OCI-LY1 (cell line): Measurements from ENCODE around the gene FBXO41.
A peak's percentile ranks its signal among the peaks of the same experiment; 100 is the strongest.

Experiments
- H2AFZ ChIP-seq: fragments of 200-600 bp; sonication (generic), shearing (Covaris generic); 2 replicates; pipeline ENCODE4 v1.6.0; 2014; ENCODE audit warnings: antibody characterized with exemption, mild to moderate bottlenecking, low read length
- H3F3A ChIP-seq: fragments of 200-600 bp; sonication (generic), shearing (Covaris generic); 2 replicates; pipeline ENCODE4 v1.6.0; 2014; ENCODE audit warnings: mild to moderate bottlenecking, antibody characterized with exemption, low read length, moderate library complexity; ENCODE audit not compliant: insufficient read depth
- H3K27ac ChIP-seq: fragments of 200-600 bp; sonication (generic); 2 replicates; pipeline ENCODE4 v1.5.1; 2014; ENCODE audit warnings: low read length, mixed run types, mild to moderate bottlenecking, low read depth; ENCODE audit not compliant: poor library complexity, severe bottlenecking
- H3K27me3 ChIP-seq: fragments of 200-600 bp; sonication (generic); 2 replicates; pipeline ENCODE4 v1.6.0; 2014; ENCODE audit warnings: antibody characterized with exemption, mild to moderate bottlenecking, low read length, moderate library complexity; ENCODE audit not compliant: insufficient read depth
- H3K36me3 ChIP-seq: fragments of 200-600 bp; sonication (generic); 2 replicates; pipeline ENCODE4 v1.6.1; 2014; ENCODE audit warnings: mild to moderate bottlenecking, antibody characterized with exemption, low read length, moderate library complexity, mixed read lengths; ENCODE audit not compliant: insufficient read depth
- H3K4me1 ChIP-seq: fragments of 200-600 bp; sonication (generic); 2 replicates; pipeline ENCODE4 v1.5.1; 2014; ENCODE audit warnings: mild to moderate bottlenecking, low read length, moderate library complexity; ENCODE audit not compliant: insufficient read depth, severe bottlenecking
- H3K4me2 ChIP-seq: fragments of 200-600 bp; sonication (generic), shearing (Covaris generic); 2 replicates; pipeline ENCODE4 v1.6.1; 2014; ENCODE audit warnings: low read length
- H3K4me3 ChIP-seq: fragments of 200-600 bp; sonication (generic); 2 replicates; pipeline ENCODE4 v1.5.1; 2014; ENCODE audit warnings: low read length, low read depth, mild to moderate bottlenecking, mixed read lengths; ENCODE audit not compliant: poor library complexity, severe bottlenecking
- H3K79me2 ChIP-seq: fragments of 200-600 bp; shearing (Covaris generic); 2 replicates; pipeline ENCODE4 v1.6.1; 2016; ENCODE audit warnings: mixed run types, low read length, mixed read lengths; ENCODE audit not compliant: insufficient read depth
- H3K9ac ChIP-seq: fragments of 200-600 bp; sonication (generic), shearing (Covaris generic); 2 replicates; pipeline ENCODE4 v1.6.1; 2014; ENCODE audit warnings: mild to moderate bottlenecking, low read length, mixed read lengths
- H3K9me2 ChIP-seq: fragments of 200-600 bp; sonication (generic), shearing (Covaris generic); 2 replicates; pipeline ENCODE4 v1.6.1; 2014; ENCODE audit warnings: low read depth, mild to moderate bottlenecking, low read length, mixed read lengths
- H3K9me3 ChIP-seq: fragments of 200-600 bp; shearing (Covaris generic); 2 replicates; pipeline ENCODE4 v1.6.1; 2014; ENCODE audit warnings: low read length, mixed read lengths
- H4K20me1 ChIP-seq: fragments of 200-600 bp; sonication (generic), shearing (Covaris generic); 2 replicates; pipeline ENCODE4 v1.6.0; 2016; ENCODE audit warnings: mild to moderate bottlenecking, low read length; ENCODE audit not compliant: insufficient read depth
- EZH2 ChIP-seq: fragments of 200-600 bp; sonication (generic), shearing (Covaris generic); IDR thresholded peaks from 2 replicates; pipeline ENCODE4 v1.8.0; 2017; ENCODE audit warnings: borderline replicate concordance, mixed run types, mild to moderate bottlenecking, antibody characterized with exemption, low read length, moderate library complexity, mixed read lengths
- TF ChIP-seq, protein P1 (sequence below): fragments of 200-600 bp; sonication (generic), shearing (Covaris generic); IDR thresholded peaks from 2 replicates; pipeline ENCODE4 v1.5.1; 2017; ENCODE audit warnings: mild to moderate bottlenecking, antibody characterized with exemption, low read length, moderate library complexity, mixed read lengths

The FBXO41 gene

DNA sequence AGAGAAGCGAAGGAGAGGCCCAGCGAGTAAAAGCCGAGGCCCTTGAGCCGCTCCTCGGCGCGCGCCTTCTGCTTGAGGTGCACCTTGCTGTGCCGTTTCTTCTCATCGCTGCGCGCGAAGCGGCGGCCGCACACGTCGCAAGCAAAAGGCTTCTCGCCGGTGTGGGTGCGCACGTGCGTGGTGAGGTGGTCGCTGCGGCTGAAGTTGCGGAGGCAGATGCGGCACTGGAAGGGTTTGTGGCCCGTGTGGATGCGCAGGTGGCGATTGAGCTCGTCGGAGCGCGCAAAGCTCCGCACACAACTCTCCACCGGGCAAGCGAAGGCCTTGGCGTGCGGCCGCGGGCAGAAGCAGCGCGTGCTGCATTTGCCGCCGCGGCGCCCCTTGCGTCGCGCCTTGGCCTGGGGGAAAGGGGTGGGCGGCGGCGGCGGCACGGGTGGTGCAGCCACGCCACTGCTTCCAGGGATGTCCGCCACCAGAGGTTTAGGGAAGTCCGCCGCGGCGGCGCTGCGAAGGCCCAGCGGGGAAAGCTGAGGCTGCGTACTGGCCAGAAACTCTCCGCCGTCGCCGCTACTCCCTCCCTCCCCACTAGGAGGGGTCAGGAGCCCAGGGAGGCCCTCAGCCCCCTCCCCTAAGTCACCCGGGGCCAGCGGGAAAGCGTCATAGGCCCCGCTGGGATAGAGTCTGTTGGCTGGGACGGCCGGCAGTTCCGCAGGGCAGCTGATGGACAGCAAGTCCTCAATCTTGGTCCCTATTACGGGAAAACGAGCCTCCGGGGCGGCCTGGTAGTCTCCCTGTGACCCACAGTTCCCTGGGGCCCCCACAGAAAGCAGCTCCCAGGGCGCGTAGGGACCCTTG is 7.4 kb upstream of the FBXO41 start:
- Histone ChIP-seq H2AFZ (no peak overlapping the region), H3K27ac (no peak overlapping the region), H3F3A (no peaks in the 10 kb centered on the region), H3K36me3 (no peaks in the 10 kb centered on the region), H3K9ac (no peak overlapping the region), H3K27me3 (peaks cover 5% of the 10 kb centered on the region; the same call in 1 of the 2 replicates), H3K79me2 (no peaks in the 10 kb centered on the region), H3K9me2 (no peaks in the 10 kb centered on the region), H3K4me3 (no peak overlapping the region), H3K9me3 (no peaks in the 10 kb centered on the region), H4K20me1 (no peaks in the 10 kb centered on the region), H3K4me2 (peak overlapping the region; percentile 20; the same call in 1 of the 2 replicates), H3K4me1 (peaks cover 6% of the 10 kb centered on the region)
- TF ChIP-seq, protein P1, sequence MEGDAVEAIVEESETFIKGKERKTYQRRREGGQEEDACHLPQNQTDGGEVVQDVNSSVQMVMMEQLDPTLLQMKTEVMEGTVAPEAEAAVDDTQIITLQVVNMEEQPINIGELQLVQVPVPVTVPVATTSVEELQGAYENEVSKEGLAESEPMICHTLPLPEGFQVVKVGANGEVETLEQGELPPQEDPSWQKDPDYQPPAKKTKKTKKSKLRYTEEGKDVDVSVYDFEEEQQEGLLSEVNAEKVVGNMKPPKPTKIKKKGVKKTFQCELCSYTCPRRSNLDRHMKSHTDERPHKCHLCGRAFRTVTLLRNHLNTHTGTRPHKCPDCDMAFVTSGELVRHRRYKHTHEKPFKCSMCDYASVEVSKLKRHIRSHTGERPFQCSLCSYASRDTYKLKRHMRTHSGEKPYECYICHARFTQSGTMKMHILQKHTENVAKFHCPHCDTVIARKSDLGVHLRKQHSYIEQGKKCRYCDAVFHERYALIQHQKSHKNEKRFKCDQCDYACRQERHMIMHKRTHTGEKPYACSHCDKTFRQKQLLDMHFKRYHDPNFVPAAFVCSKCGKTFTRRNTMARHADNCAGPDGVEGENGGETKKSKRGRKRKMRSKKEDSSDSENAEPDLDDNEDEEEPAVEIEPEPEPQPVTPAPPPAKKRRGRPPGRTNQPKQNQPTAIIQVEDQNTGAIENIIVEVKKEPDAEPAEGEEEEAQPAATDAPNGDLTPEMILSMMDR, result no peak
- no peak for TF ChIP-seq EZH2

DNA sequence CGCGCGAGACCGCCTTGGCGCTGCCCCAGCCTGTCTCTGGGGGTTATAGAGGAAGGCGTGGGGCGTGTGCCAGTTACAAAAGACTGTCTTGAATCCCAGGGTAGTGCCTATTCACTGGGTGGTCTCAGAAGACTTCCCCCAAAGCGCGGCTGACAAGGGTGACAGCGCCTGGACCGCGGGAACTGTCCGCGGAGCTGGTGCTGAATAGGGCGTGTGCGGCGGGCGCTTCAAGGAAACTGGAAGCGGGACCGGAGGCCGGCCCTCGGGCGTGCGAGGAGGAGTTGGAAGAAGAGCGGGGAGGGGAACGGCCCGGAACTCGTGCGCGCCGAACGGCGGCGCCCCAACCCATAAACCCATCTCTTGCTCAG is 6.8 kb upstream of the FBXO41 start:
- H3K27me3 ChIP-seq, result peaks cover 5% of the 10 kb centered on the region; the same call in 1 of the 2 replicates
- no peak overlapping the region for H3K4me3 ChIP-seq
- peak overlapping the region; percentile 20; the same call in 1 of the 2 replicates for H3K4me2 ChIP-seq
- no peaks in the 10 kb centered on the region for H3K9me2 ChIP-seq
- no peaks in the 10 kb centered on the region for H3F3A ChIP-seq
- no peaks in the 10 kb centered on the region for H3K36me3 ChIP-seq
- H3K9ac ChIP-seq, result no peak overlapping the region
- no peaks in the 10 kb centered on the region for H3K79me2 ChIP-seq
- TF ChIP-seq, protein P1, result no peak
- no peak for TF ChIP-seq EZH2
- peaks cover 6% of the 10 kb centered on the region for H3K4me1 ChIP-seq
- no peak overlapping the region for H3K27ac ChIP-seq
- no peak overlapping the region for H2AFZ ChIP-seq
- H4K20me1 ChIP-seq, result no peaks in the 10 kb centered on the region
- no peaks in the 10 kb centered on the region for H3K9me3 ChIP-seq

DNA sequence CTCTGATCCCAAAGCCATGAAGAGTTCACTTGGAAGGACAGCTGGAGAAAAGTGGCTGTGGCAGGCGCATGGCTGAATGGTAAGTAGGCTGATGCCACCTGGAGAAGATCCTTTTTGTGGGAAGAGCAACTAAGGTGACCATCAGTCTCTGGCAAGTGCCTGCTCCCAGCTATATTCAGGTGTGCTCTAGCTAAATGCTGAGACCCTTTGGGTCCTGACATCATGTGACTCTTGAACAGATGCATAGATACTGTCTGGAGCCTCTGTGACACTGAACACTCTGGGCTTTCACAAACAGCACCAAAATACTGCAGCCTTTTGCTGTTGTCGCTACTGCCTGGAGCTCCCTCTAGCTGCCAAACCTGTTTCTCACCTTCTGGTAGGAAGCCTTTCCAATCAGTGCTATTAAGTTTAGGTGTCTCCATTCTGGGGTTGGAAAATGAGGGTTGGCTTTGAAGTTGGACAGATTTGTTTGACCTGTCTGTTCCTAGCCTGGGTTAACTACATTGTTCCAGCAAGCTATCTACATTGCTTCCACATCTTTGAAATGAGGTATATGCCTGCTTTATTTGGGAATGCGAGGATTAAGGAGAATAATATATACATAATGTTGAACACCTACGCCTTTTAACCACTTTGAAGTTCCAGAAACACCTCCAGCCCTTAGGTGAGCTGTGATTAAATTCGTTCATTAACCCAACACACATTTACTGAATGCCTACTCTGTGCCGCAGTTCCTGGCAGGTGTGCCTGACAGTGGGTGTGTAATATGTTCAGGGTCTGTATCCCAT is 6.0 kb upstream of the FBXO41 start:
- Histone ChIP-seq H3K4me1 (peaks cover 12% of the 10 kb centered on the region), H3K4me3 (no peak overlapping the region), H4K20me1 (no peaks in the 10 kb centered on the region), H3K79me2 (no peaks in the 10 kb centered on the region), H3K27ac (no peak overlapping the region), H3K36me3 (no peaks in the 10 kb centered on the region), H3K9me3 (no peaks in the 10 kb centered on the region), H2AFZ (no peak overlapping the region), H3K4me2 (no peak overlapping the region), H3K27me3 (peaks cover 5% of the 10 kb centered on the region; the same call in 1 of the 2 replicates), H3K9ac (no peak overlapping the region), H3K9me2 (no peaks in the 10 kb centered on the region), H3F3A (no peaks in the 10 kb centered on the region)
- TF ChIP-seq, protein P1, result peak; percentile 74
- TF ChIP-seq EZH2, result no peak
